Measurements from ENCODE around the gene ZNF646.

- TF ChIP-seq POLR2A (IDR thresholded peaks at IDR 0.05; ENCODE audit: low read depth, low read length) (no peak), POLR2AphosphoS5 (IDR thresholded peaks at IDR 0.05; ENCODE audit: insufficient read depth, low read depth, low read length) (no peak)
Measured at GRCh38 chr16:31130336-31130891, 56.2 kb downstream of the ZNF646 start.

All from endothelial cell of umbilical vein (primary cell).